NCI-H446 treated with DMSO at 0.1 percent for 48 hours (cell line): ENCODE measurements around the gene PYGO1.
A peak's percentile ranks its signal among the peaks of the same experiment; 100 is the strongest.
"Not testable (repeated sequence)": the region's sequence is repeated elsewhere in the genome, so short reads cannot be mapped to it uniquely, and the experiment has no call there.

Experiments used
- DNase-seq: peaks from one replicate; lab custom pipeline; 2025; lab: John Stamatoyannopoulos, UW

The PYGO1 gene

GRCh38 chr15:55588070-55588814 lies at the start of gene PYGO1:
Gene PYGO1, minus strand, starts transcription at chr15:55588345. Its CDS starts 462 bp downstream, at chr15:55587883.
- DNase-seq: peak; percentile 42

- no peak for DNase-seq
Observed at GRCh38 chr15:55637086-55637485, 48.9 kb upstream of the PYGO1 start.

- no peak for DNase-seq
Observed at GRCh38 chr15:55633731-55634130, 45.6 kb upstream of the PYGO1 start.

- DNase-seq: no peak
Observed at GRCh38 chr15:55632434-55632833, 44.3 kb upstream of the PYGO1 start.

GRCh38 chr15:55630858-55631257 lies 42.7 kb upstream of the PYGO1 start:
- no peak for DNase-seq

- DNase-seq: no peak
Observed at GRCh38 chr15:55628369-55628730, 40.2 kb upstream of the PYGO1 start.

- no peak for DNase-seq
Observed at GRCh38 chr15:55627730-55628368, 39.7 kb upstream of the PYGO1 start.

- DNase-seq: no peak
Observed at GRCh38 chr15:55619783-55620182, 31.6 kb upstream of the PYGO1 start.

GRCh38 chr15:55618387-55618786 lies 30.2 kb upstream of the PYGO1 start:
- DNase-seq: no peak

GRCh38 chr15:55615445-55615844 lies 27.3 kb upstream of the PYGO1 start:
- DNase-seq: no peak

- no peak for DNase-seq
Observed at GRCh38 chr15:55613727-55614126, 25.6 kb upstream of the PYGO1 start.

GRCh38 chr15:55606214-55606613 lies 18.1 kb upstream of the PYGO1 start:
- no peak for DNase-seq

GRCh38 chr15:55601374-55601773 lies 13.2 kb upstream of the PYGO1 start:
- DNase-seq: no peak

GRCh38 chr15:55599439-55599838 lies 11.3 kb upstream of the PYGO1 start:
- DNase-seq: no peak

GRCh38 chr15:55593019-55593418 lies 4.9 kb upstream of the PYGO1 start:
- not testable (repeated sequence) for DNase-seq

- no peak for DNase-seq
Observed at GRCh38 chr15:55590788-55591187, 2.6 kb upstream of the PYGO1 start.

- no peak for DNase-seq
Observed at GRCh38 chr15:55589287-55589686, 1.1 kb upstream of the PYGO1 start.

GRCh38 chr15:55588815-55589115 lies 620 bp upstream of the PYGO1 start:
- DNase-seq: no peak

- no peak for DNase-seq
Observed at GRCh38 chr15:55587321-55588069, 650 bp downstream of the PYGO1 start.

- DNase-seq: no peak
Observed at GRCh38 chr15:55586808-55587207, 1.3 kb downstream of the PYGO1 start.

GRCh38 chr15:55576943-55577342 lies 11.2 kb downstream of the PYGO1 start:
- DNase-seq: no peak

GRCh38 chr15:55574096-55574495 lies 14.0 kb downstream of the PYGO1 start:
- DNase-seq: no peak

- no peak for DNase-seq
Observed at GRCh38 chr15:55573224-55573623, 14.9 kb downstream of the PYGO1 start.
